Stimulated activated CD8-positive, alpha-beta memory T cell treated with anti-CD3 and anti-CD28 coated beads, Interleukin-7, amount 100 ng/mL, for 48 hours (primary cell): ENCODE results near the gene MESP2.

ENCODE experiments used
- DNase-seq, 2 donors: peaks; one replicate each; pipeline ENCODE4 v3.0.0-alpha.2; 2020; ENCODE audit warnings: low read depth in 1 of 2; ENCODE audit errors: extremely low read depth in 1 of 2

Gene MESP2

DNA sequence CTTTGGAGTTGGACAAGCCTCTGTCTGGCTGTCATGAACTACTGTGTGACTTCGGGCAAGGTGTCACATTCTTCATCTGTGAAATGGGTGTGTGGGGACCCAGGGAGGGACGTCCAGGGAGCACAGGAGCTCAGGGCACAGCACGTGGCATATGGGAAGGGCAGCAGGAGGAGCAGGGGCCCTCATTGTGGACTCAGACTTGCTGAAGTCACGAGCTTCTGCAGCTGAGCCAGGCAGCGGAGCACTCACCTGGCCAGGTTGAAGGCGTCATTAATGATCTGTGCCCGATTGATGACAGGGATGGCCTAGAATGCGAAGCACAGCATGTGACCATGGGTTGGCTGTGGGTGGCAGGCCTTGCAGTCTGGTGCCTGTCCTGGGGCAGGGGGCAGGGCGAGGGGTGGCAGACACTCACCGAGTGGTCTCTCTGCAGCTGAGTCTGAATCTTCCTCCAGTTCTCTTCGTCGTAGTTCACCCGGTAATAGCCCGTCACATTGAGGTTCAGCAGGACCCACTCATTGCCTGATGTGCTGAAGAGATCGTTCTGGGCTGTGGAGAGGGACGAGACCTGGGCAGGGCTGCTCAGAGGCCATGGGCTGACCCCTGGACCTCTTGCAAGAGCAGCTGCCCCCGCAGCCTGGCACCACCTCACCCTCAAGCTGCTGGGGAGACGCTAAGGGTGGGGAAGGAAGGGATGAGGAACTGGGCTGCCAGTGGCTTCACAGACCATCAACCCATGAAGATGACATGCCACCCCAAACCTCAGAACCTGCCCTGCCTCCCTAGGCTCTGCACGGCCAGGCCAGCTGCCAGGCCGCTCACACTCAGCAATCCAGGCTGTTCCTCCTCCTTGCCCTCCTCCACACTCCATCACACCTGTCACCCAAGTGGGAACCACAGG, 23.1 kb downstream of the MESP2 start:
- no peak for DNase-seq

DNA sequence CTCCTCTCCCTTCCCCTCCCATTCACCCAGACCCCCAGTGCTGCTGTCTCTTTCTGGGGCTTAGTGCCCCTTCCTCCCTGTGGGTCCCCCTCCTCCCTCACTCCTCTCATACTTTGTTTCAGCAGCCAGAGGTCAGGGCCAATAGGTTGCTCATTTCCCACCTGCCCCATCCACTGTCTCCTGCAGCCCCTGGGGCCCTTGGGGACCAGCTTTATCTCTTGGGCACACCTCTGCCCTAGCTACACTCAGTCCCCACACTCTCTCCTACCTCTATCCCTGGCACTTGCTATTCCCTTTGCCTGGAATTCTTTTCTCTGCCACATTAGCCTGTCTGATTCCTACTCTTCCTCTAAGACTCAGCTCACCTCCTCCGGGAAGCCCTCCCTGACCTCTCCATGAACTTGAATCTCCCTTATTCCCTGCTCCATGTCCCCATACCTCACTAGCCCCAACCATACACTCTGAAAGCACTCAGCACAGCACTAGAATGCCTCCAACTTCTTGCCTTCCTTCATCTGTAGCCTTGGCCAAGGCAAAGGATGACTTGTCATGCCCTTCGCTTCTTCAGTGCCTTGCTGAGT, 23.9 kb downstream of the MESP2 start:
- no peak for DNase-seq

DNA sequence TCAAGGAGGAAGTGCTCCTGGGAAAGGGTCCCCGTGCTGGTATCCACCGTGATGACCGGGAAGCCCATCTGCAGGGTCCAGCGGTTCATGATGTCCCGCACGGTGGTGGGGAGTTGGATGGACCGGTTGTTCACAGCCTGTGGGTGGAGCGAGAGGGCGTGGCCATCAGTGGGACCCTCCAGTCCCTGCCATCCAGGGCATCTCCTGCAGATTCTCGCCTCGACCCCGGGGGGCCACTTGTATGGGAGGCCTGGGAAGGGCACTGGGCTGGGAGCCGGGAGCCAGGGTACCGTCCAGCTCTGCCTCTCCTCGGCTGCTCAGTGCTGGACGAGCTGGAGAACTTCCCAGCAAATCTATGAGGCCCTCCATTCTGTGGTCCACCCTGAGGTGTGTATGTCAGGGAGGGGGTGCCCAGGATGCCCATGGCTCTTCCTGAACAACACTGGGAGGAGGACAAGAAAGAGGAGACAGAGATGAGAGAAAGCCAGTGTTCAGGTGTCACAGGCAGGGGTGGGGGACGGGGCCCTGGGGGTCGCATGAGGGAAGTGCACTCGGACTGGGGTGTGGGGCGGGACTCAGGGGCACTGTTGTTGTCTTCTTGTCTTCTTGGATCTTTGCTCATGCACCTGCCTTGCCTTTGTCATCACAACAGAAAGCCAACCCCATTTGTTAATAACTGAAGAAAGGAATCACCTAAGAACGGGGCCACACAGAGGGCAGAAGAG, 25.5 kb downstream of the MESP2 start:
- DNase-seq, result no peak

DNA sequence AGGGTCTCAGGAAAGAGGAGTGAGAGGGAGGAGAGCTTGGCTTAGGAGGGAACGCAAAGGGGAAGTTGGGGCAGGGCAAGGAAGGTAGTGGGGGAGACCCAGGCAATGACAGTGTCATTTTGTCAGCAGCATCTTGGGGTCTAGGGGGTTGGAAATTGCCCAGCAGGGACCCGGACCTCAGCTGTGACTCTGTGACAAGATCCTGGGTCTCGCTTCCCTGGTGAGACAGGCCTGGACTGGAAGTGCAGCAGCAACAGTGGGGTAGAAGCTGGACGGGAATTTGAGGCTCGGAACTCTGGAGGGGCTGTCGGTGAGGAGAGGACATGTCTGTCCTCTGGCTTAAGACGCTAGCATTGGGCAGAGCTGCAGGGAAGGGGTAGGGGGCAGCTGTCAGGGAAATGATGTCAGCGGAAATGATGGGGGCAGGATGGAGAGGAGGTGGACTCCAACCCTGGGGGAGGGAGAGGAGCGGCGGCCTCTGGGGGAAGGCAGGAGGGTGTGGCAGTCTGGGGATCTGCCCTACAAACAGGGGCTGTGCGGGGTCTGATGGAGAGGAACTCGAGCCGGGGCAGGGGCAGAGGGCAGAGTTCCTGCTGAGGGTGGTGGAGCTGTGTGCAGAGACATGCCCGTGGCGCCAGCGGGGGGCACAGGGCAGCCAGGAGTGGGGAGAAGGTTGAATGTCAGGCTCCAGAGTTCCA, 26.2 kb downstream of the MESP2 start:
- no peak for DNase-seq

DNA sequence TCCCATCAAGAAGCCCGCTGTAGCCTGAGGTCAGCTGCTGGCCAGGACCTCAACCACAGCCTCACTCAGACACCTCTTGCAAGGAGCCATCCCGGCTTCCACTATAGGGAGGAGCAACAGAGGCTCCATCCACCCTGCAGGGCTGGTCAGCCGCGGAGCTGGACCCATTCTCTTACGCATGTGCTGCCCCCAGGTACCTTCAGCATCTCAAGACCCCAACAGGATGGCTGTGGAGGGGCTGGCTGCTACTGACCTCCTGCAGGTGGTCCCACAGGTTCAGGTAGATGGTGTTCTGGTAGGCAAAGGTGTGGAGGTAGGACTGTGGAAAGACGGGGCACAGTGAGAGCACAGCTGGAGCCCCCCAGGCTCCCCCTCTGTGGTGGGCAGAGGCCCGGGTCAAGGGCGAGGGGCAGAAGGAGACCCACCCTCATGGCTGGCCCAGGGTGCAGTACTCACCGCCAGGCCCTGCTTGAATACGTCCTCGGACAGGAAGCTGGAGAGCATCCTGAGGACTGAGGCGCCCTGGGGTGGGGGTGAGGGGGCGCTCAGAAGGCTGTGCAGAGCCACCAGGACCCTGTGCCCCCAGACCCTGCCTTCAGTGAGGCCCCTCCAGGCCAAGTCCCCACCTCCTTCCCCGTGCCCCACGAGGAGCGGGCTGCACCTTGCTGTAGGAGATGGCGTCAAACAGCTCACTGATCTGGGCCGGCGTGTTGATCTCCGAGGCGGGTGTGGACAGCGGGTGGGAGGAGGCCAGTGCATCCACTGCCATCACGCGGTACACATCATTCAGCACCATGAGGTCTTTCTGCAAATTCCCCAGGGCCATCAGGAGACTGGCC, 27.1 kb downstream of the MESP2 start:
- no peak for DNase-seq

DNA sequence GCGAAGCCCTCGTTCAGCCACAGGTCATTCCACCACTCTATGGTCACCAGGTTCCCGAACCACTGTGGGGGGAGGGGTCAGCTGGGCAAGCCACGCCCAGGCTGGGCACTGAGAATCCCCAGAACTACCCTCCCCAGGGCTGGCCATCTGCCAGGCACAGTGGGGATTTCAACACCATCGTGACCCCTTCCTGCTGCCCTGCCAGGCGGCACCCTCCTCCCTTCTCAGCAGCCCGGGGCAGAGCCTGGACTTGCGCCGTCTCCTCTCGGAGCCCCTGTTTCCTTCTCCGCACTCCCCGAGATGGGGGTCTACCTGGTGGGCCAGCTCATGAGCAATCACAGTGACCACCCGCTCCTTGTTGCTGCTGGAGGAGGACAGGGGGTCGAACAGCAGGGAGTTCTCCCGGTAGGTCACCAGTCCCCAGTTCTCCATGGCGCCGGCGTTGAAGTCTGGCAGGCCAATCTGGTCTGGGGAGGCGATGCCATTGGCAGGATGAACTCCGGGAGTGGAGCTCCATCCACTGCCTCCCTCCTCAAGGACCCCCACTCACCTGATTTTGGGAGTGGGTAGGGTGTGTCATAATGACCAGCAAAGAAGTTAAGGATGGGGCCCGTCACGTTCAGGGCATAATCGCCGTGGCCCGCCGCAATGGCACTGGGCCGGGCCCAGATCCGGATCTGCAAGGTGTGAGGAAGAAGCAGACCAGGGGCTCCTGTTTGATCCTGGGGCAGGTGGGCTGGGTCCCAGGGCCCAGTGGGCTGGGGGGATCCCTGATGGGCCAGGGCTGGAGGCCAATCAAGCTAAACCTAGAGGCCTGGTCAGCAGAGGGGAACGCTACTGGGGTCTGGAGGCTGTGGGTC, 28.0 kb downstream of the MESP2 start:
- DNase-seq, result no peak

DNA sequence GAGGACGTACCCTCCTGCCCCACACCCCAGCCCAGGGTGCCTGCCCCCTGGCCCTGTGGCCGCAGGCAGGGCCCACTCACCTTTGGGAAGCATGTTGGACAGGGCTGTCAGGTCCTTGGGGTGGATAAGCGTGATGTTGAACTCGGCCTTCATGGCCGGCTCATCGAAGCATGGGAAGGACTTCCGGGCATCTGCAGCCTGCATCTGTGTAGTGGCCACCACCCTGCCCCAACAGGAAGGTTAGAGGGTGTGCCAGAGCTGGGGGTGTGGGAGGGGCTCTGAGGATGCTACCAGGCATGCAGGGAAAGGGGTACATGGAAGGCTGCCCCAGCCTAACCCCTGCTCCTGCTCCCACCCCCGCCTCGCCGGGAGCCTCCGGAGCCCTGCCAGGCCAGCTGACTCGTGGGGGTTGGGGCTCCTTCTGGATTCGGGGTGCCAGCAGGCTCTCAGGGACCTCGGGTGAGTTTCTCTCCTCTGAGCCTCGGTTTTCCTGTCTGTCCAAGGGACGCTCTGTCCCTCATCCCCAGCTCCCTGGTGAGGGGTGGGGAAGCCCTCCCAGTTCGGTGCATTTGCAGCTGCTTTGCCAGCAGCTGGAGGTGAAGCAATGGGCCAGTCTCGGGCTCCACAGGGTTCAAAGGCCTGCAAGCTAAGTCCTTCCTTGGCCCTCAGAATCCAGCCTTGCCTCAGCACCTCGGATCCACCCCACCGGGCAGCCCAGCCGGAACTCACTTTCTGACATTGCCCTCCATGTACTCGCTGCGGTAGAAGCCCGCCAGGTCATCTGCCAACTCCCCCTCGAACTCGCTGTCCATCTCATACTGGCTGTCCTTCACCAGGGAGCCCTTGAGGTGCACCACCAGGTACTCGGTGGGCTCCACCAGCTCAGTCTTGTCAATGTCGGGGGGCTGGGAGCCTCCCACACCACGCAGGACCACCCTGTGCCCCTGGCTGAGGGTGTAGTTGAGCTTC, 29.4 kb downstream of the MESP2 start:
- DNase-seq, result no peak

DNA sequence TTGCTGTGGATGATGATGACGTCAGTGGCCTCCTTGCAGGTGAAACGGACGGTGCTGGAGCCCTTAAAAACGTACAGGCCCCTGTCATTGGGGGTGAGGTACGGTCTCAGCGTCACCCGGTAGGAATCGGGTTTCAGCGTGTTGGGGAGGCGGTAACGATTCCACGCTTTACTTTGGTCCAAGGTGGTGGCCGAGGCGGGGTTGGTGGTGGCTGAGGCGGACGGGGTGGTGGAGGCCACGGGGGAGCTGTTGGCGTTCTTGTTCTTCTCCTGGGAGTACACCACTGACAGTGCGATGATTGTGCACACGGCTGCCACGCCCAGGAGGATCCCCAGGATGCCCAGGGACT, 30.1 kb downstream of the MESP2 start:
- no peak for DNase-seq

DNA sequence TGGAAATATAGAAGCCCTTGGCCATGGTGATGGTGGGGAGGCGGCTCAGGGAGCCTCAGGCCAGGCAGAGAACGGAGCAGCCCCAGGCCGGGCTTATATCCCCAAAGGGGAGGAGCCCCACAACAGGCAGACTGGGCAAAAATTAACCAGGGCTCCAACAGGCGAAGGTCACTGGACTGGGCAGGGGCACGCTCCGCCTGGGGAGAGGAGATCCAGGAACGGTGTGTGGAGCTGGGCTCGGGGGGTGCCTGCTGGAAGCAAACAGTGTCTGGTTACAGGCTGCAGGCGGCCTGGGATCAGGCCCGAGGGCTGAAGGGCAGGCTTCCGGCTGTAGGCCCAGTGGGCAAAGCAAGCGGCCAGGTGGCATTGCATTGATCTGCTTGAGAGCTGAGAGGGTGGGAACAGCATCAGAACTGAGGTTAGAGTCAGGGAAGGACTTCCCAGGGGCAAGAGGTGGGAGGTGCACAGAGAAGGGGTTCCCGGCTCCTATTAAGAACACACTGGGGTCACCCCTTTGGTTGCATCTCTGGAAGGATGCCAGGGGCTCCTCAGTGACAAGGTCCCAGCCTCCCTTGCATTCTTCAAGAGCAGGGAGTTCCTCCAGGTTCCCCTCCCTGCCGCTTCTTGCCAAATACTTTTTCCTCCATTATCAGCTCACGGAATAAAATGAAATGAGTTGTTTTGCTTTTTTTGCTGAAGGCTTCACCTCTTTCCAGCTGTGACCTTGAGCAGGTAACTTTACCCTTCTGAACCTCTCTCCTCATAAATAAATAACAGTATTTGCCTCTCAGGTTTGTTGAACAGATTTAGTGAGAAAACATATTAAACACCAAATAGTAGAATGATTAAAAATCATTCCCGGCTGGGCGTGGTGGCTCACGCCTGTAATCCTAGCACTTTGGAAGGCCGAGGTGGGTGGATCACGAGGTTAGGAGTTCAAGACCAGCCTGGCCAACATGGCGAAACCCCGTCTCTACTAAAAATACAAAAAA, 30.7 kb downstream of the MESP2 start:
- no peak for DNase-seq

DNA sequence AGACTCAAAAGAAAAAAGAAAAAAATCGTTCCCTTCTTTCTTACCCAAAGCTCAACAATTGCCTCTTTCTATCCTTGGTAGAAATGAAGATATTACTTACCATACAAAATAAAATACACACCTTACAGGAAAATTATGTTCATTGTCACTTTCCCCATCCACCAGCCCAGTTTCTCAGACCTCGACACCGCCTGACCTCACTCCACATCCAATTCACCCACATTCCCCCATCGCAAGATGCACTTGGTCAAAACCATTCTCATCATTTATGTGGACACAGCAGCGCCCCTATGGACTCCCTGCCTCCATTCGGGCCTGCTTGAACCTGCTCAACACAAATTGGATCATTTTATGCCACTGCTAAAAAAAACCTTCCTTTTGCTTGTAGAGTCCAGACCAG, 31.6 kb downstream of the MESP2 start:
- DNase-seq, result no peak

DNA sequence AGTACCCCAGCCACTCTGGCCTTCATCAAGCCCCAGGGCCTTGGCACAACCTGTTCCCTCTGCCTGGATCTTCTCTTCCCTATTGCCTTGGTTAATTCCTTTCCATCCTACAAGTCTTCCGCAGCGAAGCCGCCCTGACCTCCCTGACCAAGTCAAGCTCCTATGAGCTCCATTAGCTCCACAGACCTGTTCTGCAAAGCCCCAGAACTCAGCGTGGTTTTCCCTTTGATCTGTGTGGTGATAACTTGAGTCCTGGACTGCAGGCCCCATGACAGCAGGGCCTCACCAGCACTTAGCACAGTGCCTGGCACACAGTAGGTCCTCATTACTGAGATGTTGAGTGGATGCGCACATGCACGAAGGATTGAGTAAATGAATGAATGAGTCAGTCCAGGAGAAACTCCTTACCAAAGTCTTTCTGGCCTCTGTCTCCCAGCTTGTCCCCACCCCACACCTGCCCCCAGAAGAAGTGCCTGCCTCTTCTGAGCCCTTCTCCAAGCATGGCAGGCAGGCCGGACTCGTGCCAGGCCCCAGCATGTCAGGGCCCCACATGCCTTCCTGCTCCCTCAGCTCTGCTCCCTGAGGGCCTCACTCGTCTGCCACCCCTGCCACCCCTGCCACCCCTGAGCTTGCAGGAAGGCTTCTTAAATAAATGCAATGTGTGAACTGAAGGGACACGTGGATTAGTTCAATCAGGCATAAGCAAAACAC, 32.2 kb downstream of the MESP2 start:
- no peak for DNase-seq

DNA sequence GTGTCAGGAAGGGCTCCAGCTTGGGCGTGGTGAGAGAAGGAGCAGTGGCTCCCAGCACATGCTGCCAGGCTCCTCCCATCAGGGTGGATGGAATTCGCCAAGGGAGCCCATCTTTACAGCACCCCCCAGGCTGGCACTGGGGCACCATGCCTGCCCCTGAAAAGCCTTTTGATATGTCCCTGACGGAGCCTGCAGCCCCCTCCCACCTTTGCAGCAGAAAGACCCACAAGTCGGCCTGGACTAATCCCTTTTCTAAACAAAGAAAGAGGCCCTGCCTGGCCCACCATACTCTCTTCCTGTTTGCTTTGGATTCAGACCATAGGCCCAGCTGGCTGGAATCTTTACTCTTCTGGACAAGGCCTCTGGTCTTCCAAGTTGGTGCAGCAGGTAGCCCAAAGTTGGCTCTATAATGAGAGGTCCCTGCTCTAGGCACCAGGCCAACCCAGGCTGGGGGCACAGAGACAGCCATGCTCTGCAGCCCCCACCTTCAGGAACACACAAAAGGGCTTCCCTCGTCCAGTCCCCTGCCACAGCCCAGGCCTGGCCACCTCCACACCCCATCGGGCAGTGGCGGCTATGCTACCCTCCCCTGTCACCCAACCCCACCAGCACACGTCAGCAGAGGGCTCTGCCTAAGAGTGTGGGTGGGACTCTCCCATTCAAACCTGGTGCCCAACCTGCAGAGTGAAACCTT, 33.1 kb downstream of the MESP2 start:
- DNase-seq, result no peak

DNA sequence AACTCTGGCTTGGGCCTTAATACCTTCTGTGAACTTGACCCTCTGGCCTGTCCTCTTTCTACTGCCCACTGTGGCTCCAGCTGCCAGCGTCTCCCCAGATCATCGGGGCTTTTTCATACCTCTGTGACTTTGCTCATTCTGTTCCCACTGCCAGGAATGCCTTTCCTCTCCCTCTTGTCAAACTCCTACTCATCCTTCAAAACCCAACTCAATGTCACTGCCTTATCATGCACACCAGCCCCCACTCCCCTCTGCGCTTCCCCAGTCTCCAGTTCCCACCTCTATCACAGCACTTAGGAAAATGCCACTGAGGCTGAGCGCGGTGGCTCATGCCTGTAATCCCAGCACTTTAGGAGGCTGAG, 33.6 kb downstream of the MESP2 start:
- no peak for DNase-seq

DNA sequence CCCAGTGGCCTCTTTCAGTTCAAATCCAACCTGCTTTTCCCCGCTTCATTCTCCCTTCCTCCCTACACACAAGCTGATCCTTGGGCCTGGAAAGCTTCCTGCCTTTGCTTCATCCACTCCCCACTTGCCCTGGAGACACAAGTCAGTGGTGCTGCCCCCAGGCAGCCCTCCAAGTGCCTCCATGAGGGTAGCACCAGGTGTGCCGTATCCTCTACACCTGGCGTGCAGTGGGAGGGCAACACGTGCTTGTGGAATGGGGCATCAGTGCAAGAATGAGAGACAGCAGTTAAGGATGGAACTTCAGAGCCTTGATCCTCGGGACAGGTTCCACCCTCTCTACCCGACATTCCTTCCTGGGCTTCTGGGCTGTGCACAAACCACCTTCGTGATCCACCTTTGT, 34.7 kb downstream of the MESP2 start:
- DNase-seq, result no peak

DNA sequence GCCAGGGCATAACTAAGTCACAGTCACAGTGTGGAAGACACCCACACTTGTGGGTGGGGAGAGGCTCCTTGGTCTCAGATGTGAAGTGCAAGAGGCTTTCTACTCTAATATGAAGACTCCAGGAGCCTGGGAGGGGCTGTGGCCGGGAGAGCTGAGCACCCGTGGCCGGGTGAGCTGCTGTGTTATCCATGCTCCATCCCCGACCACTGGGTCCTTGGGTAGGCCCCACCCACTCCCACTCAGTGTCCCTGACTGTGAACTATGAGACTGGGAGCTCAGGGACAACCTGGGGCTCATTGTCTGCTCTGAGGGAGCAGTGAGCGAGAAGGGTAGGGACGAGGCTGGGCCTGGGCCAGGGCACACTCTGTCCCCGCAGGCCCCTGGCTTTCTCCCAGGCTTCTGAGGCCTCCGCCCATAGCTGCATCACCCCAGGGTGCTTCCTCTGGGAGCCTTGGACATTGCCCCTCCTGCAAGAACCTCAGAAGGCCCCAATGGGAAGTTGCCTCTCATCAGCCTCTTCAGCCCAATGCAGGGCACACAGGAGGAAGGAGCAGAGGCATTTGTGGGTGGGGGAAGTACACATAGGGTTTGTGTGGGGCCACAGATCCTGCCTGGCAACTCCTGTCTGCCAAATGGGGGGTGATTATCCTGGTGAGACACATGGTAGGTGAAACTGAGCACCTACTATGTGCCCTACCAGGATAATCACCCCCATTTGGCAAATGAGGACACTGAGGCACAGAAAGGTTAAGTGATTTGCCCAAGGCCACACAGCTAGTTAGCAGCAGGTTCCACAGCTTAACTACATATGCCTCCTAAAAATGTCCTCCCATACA, 36.1 kb downstream of the MESP2 start:
- no peak for DNase-seq
